22Rv1 (cell line): ENCODE measurements around the gene SPATA46.

ENCODE experiments used
- H3K27ac ChIP-seq: fragments of 450-650 bp; 2 replicates; pipeline ENCODE4 v1.5.1; 2017
- ZFX ChIP-seq: fragments of 450-650 bp; IDR thresholded peaks from 2 replicates; pipeline ENCODE4 v1.6.1; 2017; ENCODE audit warnings: antibody characterized with exemption, borderline replicate concordance
- TF ChIP-seq, protein P1 (sequence below): fragments of 450-650 bp; IDR thresholded peaks from 2 replicates; pipeline ENCODE4 v1.5.1; 2017; ENCODE audit warnings: mild to moderate bottlenecking

SPATA46 gene

DNA sequence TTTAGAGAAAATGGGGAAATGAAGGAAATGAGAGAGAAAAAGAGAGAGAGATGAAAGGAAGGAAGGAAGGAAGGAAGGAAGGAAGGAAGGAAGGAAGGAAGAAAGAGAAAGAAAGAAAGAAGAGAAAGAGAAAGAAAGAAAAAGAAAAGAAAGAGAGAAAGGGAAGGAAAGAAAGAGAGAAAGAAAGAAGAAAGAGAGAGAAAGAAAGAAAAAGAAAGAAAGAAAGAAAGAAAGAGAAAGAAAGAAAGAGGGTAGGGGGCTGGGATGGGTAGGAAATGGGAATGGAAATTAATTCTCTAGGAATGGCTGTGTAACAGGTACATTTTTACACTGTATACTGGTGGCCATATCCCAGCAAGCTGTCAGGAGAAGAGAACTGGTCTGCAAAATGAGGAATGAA, 39.6 kb upstream of the SPATA46 start:
- H3K27ac ChIP-seq, result no peak overlapping the region
- TF ChIP-seq, protein P1, sequence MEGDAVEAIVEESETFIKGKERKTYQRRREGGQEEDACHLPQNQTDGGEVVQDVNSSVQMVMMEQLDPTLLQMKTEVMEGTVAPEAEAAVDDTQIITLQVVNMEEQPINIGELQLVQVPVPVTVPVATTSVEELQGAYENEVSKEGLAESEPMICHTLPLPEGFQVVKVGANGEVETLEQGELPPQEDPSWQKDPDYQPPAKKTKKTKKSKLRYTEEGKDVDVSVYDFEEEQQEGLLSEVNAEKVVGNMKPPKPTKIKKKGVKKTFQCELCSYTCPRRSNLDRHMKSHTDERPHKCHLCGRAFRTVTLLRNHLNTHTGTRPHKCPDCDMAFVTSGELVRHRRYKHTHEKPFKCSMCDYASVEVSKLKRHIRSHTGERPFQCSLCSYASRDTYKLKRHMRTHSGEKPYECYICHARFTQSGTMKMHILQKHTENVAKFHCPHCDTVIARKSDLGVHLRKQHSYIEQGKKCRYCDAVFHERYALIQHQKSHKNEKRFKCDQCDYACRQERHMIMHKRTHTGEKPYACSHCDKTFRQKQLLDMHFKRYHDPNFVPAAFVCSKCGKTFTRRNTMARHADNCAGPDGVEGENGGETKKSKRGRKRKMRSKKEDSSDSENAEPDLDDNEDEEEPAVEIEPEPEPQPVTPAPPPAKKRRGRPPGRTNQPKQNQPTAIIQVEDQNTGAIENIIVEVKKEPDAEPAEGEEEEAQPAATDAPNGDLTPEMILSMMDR, result no peak
- no peak for TF ChIP-seq ZFX

DNA sequence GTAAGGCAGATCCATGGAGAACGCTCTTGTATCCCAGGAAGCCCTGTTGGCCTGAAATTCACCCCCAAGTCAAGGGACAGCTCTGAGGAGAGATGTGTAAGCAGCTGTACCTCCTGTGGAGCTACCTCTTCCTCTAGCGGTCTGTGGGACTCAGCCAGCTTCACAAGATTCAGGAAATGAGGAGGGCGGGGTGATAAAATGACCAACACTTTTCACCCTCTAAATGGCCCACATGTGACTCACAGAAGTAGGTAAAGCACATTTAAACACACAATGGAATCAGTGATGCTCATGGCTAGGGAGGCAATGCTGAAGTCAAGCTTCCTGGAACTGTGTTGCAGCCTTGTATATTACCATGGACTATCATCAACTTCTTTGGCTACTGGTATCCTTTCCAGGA, 35.3 kb upstream of the SPATA46 start, which contains the start of gene SH2D1B:
Gene SH2D1B, minus strand, starts transcription at position 135 of the 400 bp plus-strand sequence. Its CDS starts 120 bp downstream, at position 15.
- TF ChIP-seq, protein P1, result no peak
- TF ChIP-seq ZFX, result no peak
- H3K27ac ChIP-seq, result no peak within 1 kb of the TSS

DNA sequence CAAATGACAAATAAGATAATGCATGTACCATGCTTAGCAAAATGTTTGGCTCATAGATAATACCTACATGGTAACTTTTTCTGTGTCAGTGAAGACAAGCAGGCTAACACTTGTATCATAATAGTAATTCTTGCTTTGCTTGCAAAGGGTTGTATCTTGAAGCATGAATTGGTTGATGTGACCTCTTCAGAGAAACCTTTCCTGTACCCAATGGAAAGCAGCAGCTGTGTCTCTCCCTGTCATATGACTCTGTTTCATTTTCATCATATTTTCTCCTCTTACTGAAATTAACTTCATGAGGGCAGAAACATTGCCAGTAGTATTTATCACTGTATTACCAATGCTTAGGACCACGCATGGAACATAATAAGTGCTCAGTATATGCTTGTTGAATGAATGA, 30.9 kb upstream of the SPATA46 start:
- H3K27ac ChIP-seq, result no peak overlapping the region
- no peak for TF ChIP-seq ZFX
- TF ChIP-seq, protein P1, result no peak

DNA sequence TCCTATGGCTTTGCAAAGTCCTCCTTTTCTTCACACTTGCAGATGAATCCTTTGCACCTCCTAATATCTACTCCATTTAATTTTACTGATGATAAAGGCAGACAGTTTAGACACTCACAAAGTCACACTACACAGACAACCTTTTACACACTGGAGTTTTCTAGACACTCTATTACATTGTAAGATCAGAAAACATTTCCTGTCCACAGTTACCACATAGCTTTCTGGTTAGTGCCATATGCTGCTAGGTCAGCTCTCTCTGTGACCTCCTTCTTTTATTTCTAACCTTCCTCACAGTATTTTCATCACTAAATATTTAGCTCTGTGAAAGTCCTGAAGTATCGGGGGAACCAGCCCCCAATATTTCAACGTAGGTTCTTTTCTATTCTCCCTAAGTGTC, 30.2 kb upstream of the SPATA46 start:
- no peak for TF ChIP-seq ZFX
- TF ChIP-seq, protein P1, result no peak
- no peak overlapping the region for H3K27ac ChIP-seq

DNA sequence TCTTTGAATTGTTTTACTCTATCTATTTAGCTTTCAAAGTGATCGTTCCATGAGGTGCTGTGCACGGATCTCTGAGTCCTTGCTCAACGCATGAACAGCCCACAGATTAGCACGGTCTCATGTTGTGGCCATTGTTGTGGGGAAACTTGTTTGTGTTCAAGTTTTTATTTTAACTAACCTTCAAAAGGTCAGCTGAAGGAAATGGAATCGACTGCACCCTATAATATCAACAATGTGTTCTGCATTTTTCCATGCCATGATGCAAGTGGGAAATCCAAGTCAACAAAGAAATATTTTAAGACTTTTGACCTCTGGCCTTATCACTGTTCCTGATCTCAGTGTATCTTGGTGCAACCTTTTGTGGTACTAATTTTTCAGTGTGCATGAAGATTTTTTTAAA, 29.1 kb upstream of the SPATA46 start:
- TF ChIP-seq ZFX, result no peak
- no peak overlapping the region for H3K27ac ChIP-seq

DNA sequence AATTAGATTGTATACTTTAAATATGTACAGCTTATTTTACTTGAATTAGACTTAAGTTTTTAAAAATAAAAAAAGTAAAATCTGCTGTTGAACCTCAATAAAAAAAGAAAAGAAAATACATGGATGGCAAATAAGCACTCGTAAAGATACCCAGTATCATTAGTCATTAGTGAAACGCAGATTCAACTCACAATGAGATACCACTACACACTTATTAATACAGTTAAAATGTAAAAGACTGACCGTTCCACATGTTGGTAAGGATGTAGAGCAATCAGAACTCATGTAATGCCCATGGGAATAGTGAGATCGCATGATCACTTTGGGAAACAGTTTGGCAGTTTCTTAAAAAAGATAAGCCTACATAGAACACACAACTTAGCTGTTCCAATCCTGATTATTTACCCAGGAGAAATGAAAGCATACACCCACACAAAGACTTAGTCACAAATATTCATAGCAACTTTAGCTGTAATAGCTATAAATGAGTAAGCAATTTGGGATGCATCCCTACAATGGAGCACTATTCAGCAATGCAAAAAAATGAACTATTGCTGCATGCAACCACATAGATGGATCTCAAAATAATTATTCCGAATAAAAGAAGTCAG, 28.0 kb upstream of the SPATA46 start:
- TF ChIP-seq, protein P1, result no peak
- no peak for TF ChIP-seq ZFX
- no peak overlapping the region for H3K27ac ChIP-seq

DNA sequence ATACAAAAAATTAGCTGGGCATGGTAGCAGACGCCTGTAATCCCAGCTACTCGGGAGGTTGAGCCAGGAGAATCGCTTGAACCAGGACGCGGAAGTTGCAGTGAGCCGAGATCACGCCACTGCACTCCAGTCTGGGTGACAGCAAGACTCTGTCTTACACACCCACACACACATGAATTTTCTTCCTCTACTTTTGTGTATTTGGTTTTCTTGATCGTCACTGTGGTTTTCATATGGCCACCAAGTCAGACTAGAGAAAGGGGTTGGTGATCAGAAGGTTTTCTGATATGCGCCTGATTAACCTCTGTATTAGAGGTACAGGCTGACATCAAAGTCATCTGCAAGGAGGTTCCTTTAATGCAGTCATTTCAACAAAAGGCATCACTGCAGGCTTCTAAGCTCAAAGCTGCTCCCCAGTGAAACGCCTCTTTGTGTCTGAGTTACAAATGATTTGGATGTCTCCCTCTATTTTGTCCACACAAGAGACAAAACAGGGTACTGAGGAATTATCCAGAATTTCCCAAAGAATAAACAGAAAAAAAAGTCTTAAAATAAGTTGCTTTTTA, 24.2 kb upstream of the SPATA46 start:
- no peak overlapping the region for H3K27ac ChIP-seq
- no peak for TF ChIP-seq ZFX
- TF ChIP-seq, protein P1, result no peak
